Measurements from ENCODE around the gene OR2J2. TPM values are rescaled to one million over a fixed set of nuclear protein-coding genes. Genes with fewer than 3 reads are reported as not detected.
"Not testable (repeated sequence)": the region's sequence is repeated elsewhere in the genome, so short reads cannot be mapped to it uniquely, and the experiment has no call there.

The OR2J2 gene
- total and polyA plus RNA-seq, 2 donors: not detected

DNA sequence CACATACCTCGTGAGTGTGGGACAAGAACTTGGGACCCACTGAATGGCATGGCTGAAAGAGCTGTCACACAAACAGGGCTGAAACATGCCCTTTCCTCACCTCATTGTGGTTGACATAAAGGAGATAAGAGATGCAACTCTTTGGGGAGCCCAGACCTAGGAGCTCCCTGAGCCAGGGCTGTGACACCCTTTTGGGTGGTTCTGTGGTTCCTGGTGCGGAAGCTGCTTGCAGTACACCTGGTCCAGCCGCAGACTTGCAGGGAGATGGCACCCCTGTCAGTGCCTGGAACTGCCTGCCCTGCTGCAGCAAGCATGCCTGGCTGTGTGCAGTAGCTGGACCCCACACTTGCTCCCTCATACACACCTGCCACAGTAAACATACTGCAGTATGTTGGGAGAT is 31.3 kb downstream of the OR2J2 start:
- peaks cover 1 to 13% of the 10 kb centered on the region in 2 donors for H3K9me3 ChIP-seq (ENCODE audit: control insufficient read depth in 2 of 2, insufficient read depth in 1 of 2, low read length in 1 of 2)
- H3K27ac ChIP-seq (ENCODE audit: low read depth in 1 of 2, low read length in 1 of 2): no peak overlapping the region
- H3K4me1 ChIP-seq (ENCODE audit: control insufficient read depth in 2 of 2, insufficient read depth in 2 of 2, low read length in 2 of 2): no peaks in the 10 kb centered on the region
- no peaks in the 10 kb centered on the region for H3K36me3 ChIP-seq (ENCODE audit: control insufficient read depth in 2 of 2, insufficient read depth in 2 of 2, low read length in 1 of 2)
- no peak overlapping the region for H3K4me3 ChIP-seq (ENCODE audit: low read length in 2 of 2)
- no peak for DNase-seq (ENCODE audit: low read depth in 6 of 9, low spot score in 9 of 9)
- H3K27me3 ChIP-seq (ENCODE audit: control insufficient read depth in 2 of 2, insufficient read depth in 1 of 2, low read length in 1 of 2): no peaks in the 10 kb centered on the region
- 92% methylated on average over 3 of the region's 3 CpGs for WGBS

DNA sequence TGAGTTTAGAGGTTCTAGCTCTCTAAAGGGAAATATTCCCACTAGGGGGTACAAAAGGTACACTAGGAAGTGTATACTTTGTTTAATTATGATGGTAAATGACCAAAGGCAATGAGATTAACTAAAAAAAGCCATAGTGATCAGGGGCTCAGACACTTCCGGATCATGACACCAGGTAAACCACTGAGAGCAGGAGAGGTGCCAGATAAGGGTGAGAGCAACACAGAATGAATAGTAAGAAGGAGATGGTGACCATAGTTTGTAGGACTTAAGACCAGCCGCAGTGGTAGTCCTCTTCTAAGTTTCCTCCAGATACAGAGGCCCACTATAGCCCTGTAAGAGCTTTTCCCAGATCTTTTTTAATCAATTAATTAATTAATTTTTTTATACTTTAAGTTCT is 40.8 kb downstream of the OR2J2 start:
- WGBS: 90% methylated on average over 2 of the region's 2 CpGs
- Histone ChIP-seq H3K4me1 (ENCODE audit: control insufficient read depth in 2 of 2, insufficient read depth in 2 of 2, low read length in 2 of 2) (no peaks in the 10 kb centered on the region), H3K27me3 (ENCODE audit: control insufficient read depth in 2 of 2, insufficient read depth in 1 of 2, low read length in 1 of 2) (no peaks in the 10 kb centered on the region), H3K9me3 (ENCODE audit: control insufficient read depth in 2 of 2, insufficient read depth in 1 of 2, low read length in 1 of 2) (no peaks in the 10 kb centered on the region), H3K4me3 (ENCODE audit: low read length in 2 of 2) (no peak overlapping the region), H3K36me3 (ENCODE audit: control insufficient read depth in 2 of 2, insufficient read depth in 2 of 2, low read length in 1 of 2) (no peaks in the 10 kb centered on the region), H3K27ac (ENCODE audit: low read depth in 1 of 2, low read length in 1 of 2) (no peak overlapping the region)
- no peak for DNase-seq (ENCODE audit: low read depth in 6 of 9, low spot score in 9 of 9)

DNA sequence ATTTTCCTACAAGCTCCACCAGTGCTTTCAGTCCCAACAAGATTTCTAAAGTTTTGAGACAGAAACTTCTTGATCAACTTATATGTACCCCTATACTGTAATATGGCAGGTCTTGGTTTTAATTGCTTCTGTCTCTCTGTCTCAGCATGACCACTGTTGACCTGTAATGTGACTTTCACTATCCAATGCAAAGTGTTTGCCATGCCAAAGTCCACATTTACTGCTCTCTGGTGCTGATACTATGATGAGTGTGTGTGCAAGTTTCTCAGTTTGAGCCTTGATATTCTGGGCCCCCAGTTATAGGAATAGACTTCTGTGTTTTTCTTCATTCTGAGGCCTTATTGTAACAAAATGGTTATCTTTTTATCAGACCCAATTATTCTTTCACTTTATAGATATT is 45.8 kb downstream of the OR2J2 start:
- H3K27ac ChIP-seq (ENCODE audit: low read depth in 1 of 2, low read length in 1 of 2): no peak overlapping the region
- H3K4me1 ChIP-seq (ENCODE audit: control insufficient read depth in 2 of 2, insufficient read depth in 2 of 2, low read length in 2 of 2): no peaks in the 10 kb centered on the region
- DNase-seq (ENCODE audit: low read depth in 6 of 9, low spot score in 9 of 9): no peak
- H3K4me3 ChIP-seq (ENCODE audit: low read length in 2 of 2): no peak overlapping the region
- no peaks in the 10 kb centered on the region for H3K36me3 ChIP-seq (ENCODE audit: control insufficient read depth in 2 of 2, insufficient read depth in 2 of 2, low read length in 1 of 2)
- no peaks in the 10 kb centered on the region for H3K27me3 ChIP-seq (ENCODE audit: control insufficient read depth in 2 of 2, insufficient read depth in 1 of 2, low read length in 1 of 2)
- H3K9me3 ChIP-seq (ENCODE audit: control insufficient read depth in 2 of 2, insufficient read depth in 1 of 2, low read length in 1 of 2): no peaks in the 10 kb centered on the region

DNA sequence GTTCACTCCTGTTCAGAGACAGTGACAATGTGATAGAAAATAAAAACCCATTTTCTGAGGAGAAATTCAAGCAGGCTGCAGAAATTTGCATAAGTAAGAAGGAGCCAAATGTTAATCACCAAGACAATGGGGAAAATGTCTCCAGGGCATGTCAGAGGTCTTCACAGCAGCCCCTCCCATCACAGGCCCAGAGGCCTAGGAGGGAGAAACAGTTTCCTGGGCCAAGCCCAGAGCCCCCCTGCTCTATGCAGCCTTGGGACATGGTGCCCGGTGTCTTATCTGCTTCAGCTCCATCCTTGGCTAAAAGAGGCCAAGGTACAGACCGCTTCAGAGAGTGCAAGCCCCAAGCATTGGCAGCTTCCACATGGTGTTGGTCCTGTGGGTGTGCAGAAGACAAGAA is 46.5 kb downstream of the OR2J2 start:
- not testable (repeated sequence) for DNase-seq (ENCODE audit: low read depth in 6 of 9, low spot score in 9 of 9); H3K36me3 ChIP-seq (ENCODE audit: control insufficient read depth in 2 of 2, insufficient read depth in 2 of 2, low read length in 1 of 2); H3K27me3 ChIP-seq (ENCODE audit: control insufficient read depth in 2 of 2, insufficient read depth in 1 of 2, low read length in 1 of 2); H3K4me1 ChIP-seq (ENCODE audit: control insufficient read depth in 2 of 2, insufficient read depth in 2 of 2, low read length in 2 of 2); H3K9me3 ChIP-seq (ENCODE audit: control insufficient read depth in 2 of 2, insufficient read depth in 1 of 2, low read length in 1 of 2); H3K27ac ChIP-seq (ENCODE audit: low read depth in 1 of 2, low read length in 1 of 2); H3K4me3 ChIP-seq (ENCODE audit: low read length in 2 of 2)
- WGBS: 47% methylated on average over 2 of the region's 2 CpGs

DNA sequence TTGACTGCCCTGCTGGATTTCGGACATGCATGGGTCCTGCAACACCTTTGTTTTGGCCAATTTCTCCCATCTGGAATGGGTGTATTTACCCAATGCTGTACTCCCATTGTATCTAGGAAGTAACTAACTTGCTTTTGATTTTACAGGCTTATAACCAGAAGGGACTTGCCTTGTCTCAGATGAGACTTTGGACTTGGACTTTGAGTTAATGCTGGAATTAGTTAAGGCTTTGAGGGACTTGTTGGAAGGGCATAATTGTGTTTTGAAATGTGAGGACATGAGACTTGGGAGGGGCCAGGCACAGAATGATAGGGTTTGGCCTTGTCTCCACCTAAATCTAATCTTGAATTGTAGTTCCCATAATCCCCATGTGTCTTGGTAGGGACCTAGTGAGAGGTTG is 47.3 kb downstream of the OR2J2 start:
- not testable (repeated sequence) for H3K27me3 ChIP-seq (ENCODE audit: control insufficient read depth in 2 of 2, insufficient read depth in 1 of 2, low read length in 1 of 2); H3K27ac ChIP-seq (ENCODE audit: low read depth in 1 of 2, low read length in 1 of 2); H3K36me3 ChIP-seq (ENCODE audit: control insufficient read depth in 2 of 2, insufficient read depth in 2 of 2, low read length in 1 of 2); H3K9me3 ChIP-seq (ENCODE audit: control insufficient read depth in 2 of 2, insufficient read depth in 1 of 2, low read length in 1 of 2); H3K4me3 ChIP-seq (ENCODE audit: low read length in 2 of 2); H3K4me1 ChIP-seq (ENCODE audit: control insufficient read depth in 2 of 2, insufficient read depth in 2 of 2, low read length in 2 of 2); DNase-seq (ENCODE audit: low read depth in 6 of 9, low spot score in 9 of 9)
- 87% methylated on average over 1 of the region's 1 CpG for WGBS

Other genes starting within 250 kb of the OR2J2 start
- 48.6 TPM for gene TRIM27, start 246.9 kb upstream of the OR2J2 start, total RNA-seq
- 67.9 TPM for gene TRIM27, start 246.9 kb upstream of the OR2J2 start, polyA plus RNA-seq
- 0.76 TPM for gene ZNF311, start 165.6 kb upstream of the OR2J2 start, total RNA-seq
- 0.80 TPM for gene ZNF311, start 165.6 kb upstream of the OR2J2 start, polyA plus RNA-seq
- not detected for gene OR2W1, start 125.7 kb upstream of the OR2J2 start, total RNA-seq
- not detected for gene OR2W1, start 125.7 kb upstream of the OR2J2 start, polyA plus RNA-seq
- gene OR2B3, start 83.6 kb upstream of the OR2J2 start, total RNA-seq: not detected
- not detected for gene OR2B3, start 83.6 kb upstream of the OR2J2 start, polyA plus RNA-seq
- not detected for gene OR2J1, start 71.4 kb upstream of the OR2J2 start, total RNA-seq
- gene OR2J1, start 71.4 kb upstream of the OR2J2 start, polyA plus RNA-seq: 0.02 TPM
- not detected for gene OR2J3, start 62.8 kb upstream of the OR2J2 start, total RNA-seq
- 0.05 TPM for gene OR2J3, start 62.8 kb upstream of the OR2J2 start, polyA plus RNA-seq
- gene OR14J1, start 130.8 kb downstream of the OR2J2 start, total RNA-seq: not detected
- gene OR14J1, start 130.8 kb downstream of the OR2J2 start, polyA plus RNA-seq: under 0.01 TPM
- not detected for gene OR5V1, start 198.0 kb downstream of the OR2J2 start, total RNA-seq
- not detected for gene OR5V1, start 198.0 kb downstream of the OR2J2 start, polyA plus RNA-seq
- gene OR12D3, start 204.4 kb downstream of the OR2J2 start, total RNA-seq: not detected
- gene OR12D3, start 204.4 kb downstream of the OR2J2 start, polyA plus RNA-seq: not detected
- not detected for gene OR12D2, start 224.7 kb downstream of the OR2J2 start, total RNA-seq
- not detected for gene OR12D2, start 224.7 kb downstream of the OR2J2 start, polyA plus RNA-seq
- not detected for gene OR12D1, start 244.0 kb downstream of the OR2J2 start, total RNA-seq
- not detected for gene OR12D1, start 244.0 kb downstream of the OR2J2 start, polyA plus RNA-seq